BLaER1 (cell line): Measurements from ENCODE around the gene PTCD3.

Experiments used
- H3K27ac ChIP-seq: shearing (Covaris generic); formaldehyde crosslinking; 2 replicates; pipeline ENCODE4 v1.8.1; 2022
- H3K27me3 ChIP-seq: shearing (Covaris generic); formaldehyde crosslinking; 2 replicates; pipeline ENCODE4 v1.8.1; 2022
- H3K36me3 ChIP-seq: shearing (Covaris generic); formaldehyde crosslinking; 2 replicates; pipeline ENCODE4 v1.8.1; 2022
- H3K4me1 ChIP-seq: shearing (Covaris generic); formaldehyde crosslinking; 2 replicates; pipeline ENCODE4 v1.8.1; 2022
- H3K4me2 ChIP-seq: shearing (Covaris generic); formaldehyde crosslinking; 2 replicates; pipeline ENCODE4 v1.8.1; 2022
- H3K4me3 ChIP-seq: shearing (Covaris generic); formaldehyde crosslinking; 2 replicates; pipeline ENCODE4 v1.8.1; 2022
- H3K9ac ChIP-seq: shearing (Covaris generic); formaldehyde crosslinking; 2 replicates; pipeline ENCODE4 v1.8.1; 2022
- H3K9me3 ChIP-seq: shearing (Covaris generic); formaldehyde crosslinking; 2 replicates; pipeline ENCODE4 v1.8.1; 2022
- H4K20me1 ChIP-seq: shearing (Covaris generic); formaldehyde crosslinking; 2 replicates; pipeline ENCODE4 v1.8.1; 2022
- Cebpa-rat ChIP-seq: shearing (Covaris generic); IDR thresholded peaks from 2 replicates; pipeline ENCODE4 v1.8.1; 2022

Gene PTCD3

DNA sequence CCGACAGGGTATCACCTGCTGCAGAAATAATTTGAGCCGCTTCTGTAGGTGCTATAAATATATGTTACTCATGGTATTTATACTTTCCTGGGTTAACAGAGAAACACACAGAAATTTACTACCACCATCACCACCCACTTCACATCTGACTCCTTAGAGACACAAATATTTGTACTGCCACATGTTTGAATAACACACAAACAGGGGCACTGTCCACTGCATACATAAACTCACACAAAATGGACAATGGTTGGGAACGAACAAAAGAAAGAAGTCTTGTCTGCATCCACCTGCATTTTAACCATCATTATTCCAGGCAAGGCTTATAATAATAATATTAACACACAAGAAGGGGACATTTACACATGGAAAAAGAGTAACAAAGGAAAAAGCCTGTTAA lies 65.3 kb downstream of the PTCD3 start:
- Histone ChIP-seq H3K4me1 (no peaks in the 10 kb centered on the region), H4K20me1 (peaks cover 36% of the 10 kb centered on the region; the same call in 1 of the 2 replicates), H3K36me3 (peaks cover 89% of the 10 kb centered on the region), H3K4me2 (no peak overlapping the region), H3K27ac (no peak overlapping the region), H3K4me3 (no peak overlapping the region), H3K9me3 (no peaks in the 10 kb centered on the region), H3K9ac (no peak overlapping the region), H3K27me3 (no peaks in the 10 kb centered on the region)
- TF ChIP-seq Cebpa-rat, result no peak

DNA sequence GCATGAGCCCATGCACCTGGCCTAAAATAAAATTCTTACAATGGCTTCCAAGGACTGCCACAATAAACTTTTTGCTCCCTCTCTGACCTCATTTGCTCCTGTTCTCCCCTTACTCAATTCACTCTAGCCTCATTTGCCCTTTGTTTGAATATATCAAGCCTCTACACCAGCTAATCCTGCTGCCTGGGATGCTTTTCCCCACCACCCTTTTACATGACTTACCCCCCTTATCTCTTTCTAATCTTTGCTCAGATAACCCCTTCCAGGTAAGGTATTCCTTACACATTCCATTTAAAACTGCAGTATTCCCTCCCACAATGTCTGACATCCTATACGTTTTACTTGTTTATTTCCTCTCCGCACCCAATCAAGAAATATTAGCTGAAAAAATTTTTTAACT lies 66.6 kb downstream of the PTCD3 start:
- no peaks in the 10 kb centered on the region for H3K4me1 ChIP-seq
- no peak overlapping the region for H3K4me2 ChIP-seq
- peaks cover 40% of the 10 kb centered on the region; the same call in 1 of the 2 replicates for H4K20me1 ChIP-seq
- H3K27me3 ChIP-seq, result no peaks in the 10 kb centered on the region
- no peak for TF ChIP-seq Cebpa-rat
- no peaks in the 10 kb centered on the region for H3K9me3 ChIP-seq
- H3K4me3 ChIP-seq, result no peak overlapping the region
- H3K36me3 ChIP-seq, result peaks cover 92% of the 10 kb centered on the region
- no peak overlapping the region for H3K9ac ChIP-seq
- H3K27ac ChIP-seq, result no peak overlapping the region

DNA sequence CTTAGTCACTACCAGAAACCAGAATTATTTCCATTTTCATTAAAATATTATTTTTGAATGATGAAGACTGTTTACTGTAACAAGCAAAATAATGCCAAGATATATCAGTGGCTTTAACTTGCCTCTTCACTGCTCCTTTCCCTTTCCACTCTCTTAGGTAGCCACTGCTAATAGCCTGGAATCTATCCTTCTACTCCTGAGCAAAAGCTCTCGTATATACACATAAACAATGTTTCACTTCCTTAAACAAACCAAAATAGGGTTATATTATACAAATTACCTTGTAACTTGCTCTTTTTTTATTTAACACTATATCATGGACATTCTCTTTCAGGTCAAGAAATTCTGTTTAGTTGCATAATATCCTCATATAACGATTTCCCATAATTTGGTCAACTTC lies 68.4 kb downstream of the PTCD3 start:
- H3K9ac ChIP-seq, result no peak overlapping the region
- H3K27me3 ChIP-seq, result no peaks in the 10 kb centered on the region
- no peak for TF ChIP-seq Cebpa-rat
- H3K27ac ChIP-seq, result no peak overlapping the region
- H3K4me3 ChIP-seq, result no peak overlapping the region
- H4K20me1 ChIP-seq, result peaks cover 40% of the 10 kb centered on the region; the same call in 1 of the 2 replicates
- no peak overlapping the region for H3K4me2 ChIP-seq
- H3K9me3 ChIP-seq, result no peaks in the 10 kb centered on the region
- peaks cover 92% of the 10 kb centered on the region for H3K36me3 ChIP-seq
- no peaks in the 10 kb centered on the region for H3K4me1 ChIP-seq

DNA sequence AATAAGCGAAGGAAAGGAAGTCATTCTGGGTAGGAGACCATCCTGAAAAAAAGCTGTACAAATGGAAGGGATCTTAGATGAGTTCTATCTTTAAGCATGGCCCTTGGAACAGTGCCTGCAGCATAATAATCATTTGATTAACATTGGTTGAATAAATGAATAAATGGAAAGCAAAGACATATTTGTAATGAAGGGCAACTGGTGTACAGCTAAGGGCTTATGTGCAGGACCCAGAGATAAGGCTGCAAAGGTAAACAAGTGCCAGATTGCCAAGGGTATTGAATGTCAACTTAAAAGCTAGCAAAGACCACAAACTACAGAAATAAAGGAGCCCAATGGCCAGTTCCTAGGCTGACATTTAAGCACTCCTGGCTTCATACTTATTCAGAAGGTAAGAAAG lies 69.8 kb downstream of the PTCD3 start:
- peaks cover 92% of the 10 kb centered on the region for H3K36me3 ChIP-seq
- H3K27me3 ChIP-seq, result no peaks in the 10 kb centered on the region
- no peak overlapping the region for H3K9ac ChIP-seq
- no peak overlapping the region for H3K4me2 ChIP-seq
- H3K9me3 ChIP-seq, result no peaks in the 10 kb centered on the region
- no peak overlapping the region for H3K4me3 ChIP-seq
- no peak for TF ChIP-seq Cebpa-rat
- no peak overlapping the region for H3K27ac ChIP-seq
- no peaks in the 10 kb centered on the region for H3K4me1 ChIP-seq
- peaks cover 37% of the 10 kb centered on the region for H4K20me1 ChIP-seq

DNA sequence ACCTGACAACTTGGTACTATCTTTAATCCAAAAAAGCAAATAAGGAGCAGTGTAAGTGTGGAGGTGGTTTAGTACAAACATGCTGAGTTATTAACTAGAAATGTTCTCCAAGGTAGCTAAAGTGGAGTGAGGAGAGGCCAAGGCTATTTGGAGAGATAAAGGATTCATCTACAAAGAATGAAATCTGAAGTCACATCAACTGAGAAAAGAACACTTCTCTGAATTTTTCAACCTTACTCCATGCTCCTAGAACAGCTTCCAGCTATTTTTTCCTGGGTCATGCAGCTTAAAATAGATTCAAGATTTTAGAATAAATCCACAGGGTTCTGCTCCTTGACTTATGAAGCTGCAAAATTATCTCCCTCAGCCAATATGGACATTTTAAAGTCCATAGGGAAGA lies 70.6 kb downstream of the PTCD3 start:
- no peaks in the 10 kb centered on the region for H3K27me3 ChIP-seq
- no peak for TF ChIP-seq Cebpa-rat
- peaks cover 7% of the 10 kb centered on the region for H3K4me1 ChIP-seq
- H3K4me3 ChIP-seq, result no peak overlapping the region
- peaks cover 89% of the 10 kb centered on the region for H3K36me3 ChIP-seq
- H3K4me2 ChIP-seq, result no peak overlapping the region
- H3K9ac ChIP-seq, result no peak overlapping the region
- no peaks in the 10 kb centered on the region for H3K9me3 ChIP-seq
- H4K20me1 ChIP-seq, result peaks cover 45% of the 10 kb centered on the region
- H3K27ac ChIP-seq, result no peak overlapping the region

DNA sequence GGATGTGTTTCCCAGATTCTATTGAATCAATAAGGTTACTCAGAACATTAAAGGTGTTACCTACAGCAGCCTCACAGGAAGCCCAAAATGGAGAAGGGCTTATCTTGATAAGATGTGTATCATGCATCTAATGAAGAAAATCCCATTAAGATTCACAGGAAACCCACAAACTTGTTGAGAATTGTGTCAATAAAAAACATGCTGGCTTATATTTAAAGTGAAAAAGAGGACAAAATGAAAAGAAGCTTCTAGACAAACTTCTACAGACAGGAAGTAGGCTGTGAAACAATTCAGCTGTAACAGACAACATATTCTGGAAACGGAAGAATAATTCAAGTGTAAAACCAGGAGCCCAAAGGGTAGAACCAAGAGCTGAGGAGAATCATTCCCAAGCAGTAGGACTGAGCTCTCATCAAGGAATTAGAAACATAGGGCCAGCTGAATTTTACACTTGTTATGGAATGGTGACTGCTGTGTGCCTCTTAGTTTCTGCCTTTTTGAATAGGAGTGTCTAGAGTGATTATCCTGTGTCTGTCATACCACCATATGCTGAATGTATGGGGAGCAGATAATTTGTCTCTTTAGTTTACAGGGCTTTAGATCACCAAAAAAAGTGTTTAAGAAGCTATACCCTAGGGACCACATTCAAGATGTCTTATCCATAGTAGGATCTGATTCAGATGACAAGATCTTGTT lies 79.6 kb downstream of the PTCD3 start:
- peak overlapping the region; percentile 62 for H3K27ac ChIP-seq
- H3K9me3 ChIP-seq, result no peaks in the 10 kb centered on the region
- peaks cover 23% of the 10 kb centered on the region for H3K36me3 ChIP-seq
- no peak for TF ChIP-seq Cebpa-rat
- peak overlapping the region; percentile 83 for H3K4me2 ChIP-seq
- no peaks in the 10 kb centered on the region for H3K27me3 ChIP-seq
- peak overlapping the region; percentile 39 for H3K9ac ChIP-seq
- peaks cover 98% of the 10 kb centered on the region for H4K20me1 ChIP-seq
- H3K4me1 ChIP-seq, result peaks cover 83% of the 10 kb centered on the region
- peak overlapping the region; percentile 15; the same call in 1 of the 2 replicates for H3K4me3 ChIP-seq

DNA sequence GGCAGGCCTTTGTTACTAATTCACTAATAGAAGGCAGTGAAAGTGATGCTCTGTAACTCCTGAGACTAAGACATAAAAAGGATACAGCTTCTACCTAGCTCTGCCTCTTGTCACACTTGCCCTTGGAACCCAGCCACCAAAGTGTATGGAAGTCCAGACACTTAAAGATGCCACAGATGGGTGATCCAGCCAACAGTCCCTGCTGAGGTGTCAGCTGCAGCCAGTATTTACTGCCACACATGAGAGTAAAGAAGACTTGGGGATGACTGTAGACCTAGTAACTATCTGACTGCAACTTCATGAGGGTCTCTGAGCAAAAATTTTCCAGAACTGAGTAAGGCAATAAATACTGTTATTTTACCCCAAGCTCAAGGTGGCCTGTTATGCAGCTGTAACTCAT lies 80.4 kb downstream of the PTCD3 start:
- Histone ChIP-seq H3K4me3 (no peak overlapping the region), H3K27ac (peak overlapping the region; percentile 62), H4K20me1 (peaks cover 98% of the 10 kb centered on the region), H3K36me3 (peaks cover 25% of the 10 kb centered on the region), H3K9ac (0 out of 2 replicates have a peak overlapping the region, but pooled peaks have one; percentile 0), H3K9me3 (no peaks in the 10 kb centered on the region), H3K4me2 (peak overlapping the region; percentile 83), H3K4me1 (peaks cover 81% of the 10 kb centered on the region), H3K27me3 (no peaks in the 10 kb centered on the region)
- no peak for TF ChIP-seq Cebpa-rat

DNA sequence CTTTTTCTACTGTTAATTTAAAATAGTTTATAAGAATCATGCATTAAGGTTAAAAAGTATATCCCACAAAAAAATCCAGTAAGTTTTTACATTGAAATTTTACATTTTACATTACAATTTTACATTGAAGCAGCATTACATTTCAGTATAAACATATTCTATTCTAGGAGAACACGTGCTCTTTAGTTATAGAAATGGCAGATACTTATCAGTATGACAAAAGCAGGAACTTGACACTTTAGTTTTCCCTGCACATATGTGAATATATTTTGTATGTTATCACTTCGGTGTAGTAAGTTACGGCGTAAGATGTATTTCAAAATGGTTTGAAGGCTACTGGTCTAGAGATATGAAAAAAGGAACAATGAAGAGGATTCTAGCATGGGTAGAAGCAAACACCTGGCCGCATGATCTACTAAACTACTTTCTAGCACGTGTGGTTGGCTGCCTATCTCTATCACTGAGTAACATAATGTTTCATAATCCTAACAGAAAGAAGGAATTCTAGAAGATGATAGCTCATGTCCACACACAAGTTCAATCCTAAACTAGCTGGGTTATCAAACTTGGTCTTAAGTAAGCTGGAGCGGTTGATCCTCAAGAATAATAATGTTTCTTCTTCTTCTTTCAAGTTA lies 83.9 kb downstream of the PTCD3 start:
- no peaks in the 10 kb centered on the region for H3K9me3 ChIP-seq
- peaks cover 45% of the 10 kb centered on the region for H3K36me3 ChIP-seq
- H3K27ac ChIP-seq, result no peak overlapping the region
- peak overlapping the region; percentile 7; the same call in 1 of the 2 replicates for H3K4me2 ChIP-seq
- no peak for TF ChIP-seq Cebpa-rat
- peaks cover 81% of the 10 kb centered on the region for H3K4me1 ChIP-seq
- peaks cover 98% of the 10 kb centered on the region for H4K20me1 ChIP-seq
- no peaks in the 10 kb centered on the region for H3K27me3 ChIP-seq
- H3K4me3 ChIP-seq, result no peak overlapping the region
- H3K9ac ChIP-seq, result no peak overlapping the region
